NCI-H446 (cell line): Measurements from ENCODE around the gene SDR39U1.

Experiments used
- DNase-seq, 2 experiments: peaks; one replicate each; lab custom pipeline; 2025; lab: John Stamatoyannopoulos, UW

The SDR39U1 gene

GRCh38 chr14:24411443-24412389, 30.9 kb downstream of the SDR39U1 start:
- DNase-seq = peak in 1 of 2 experiments; percentile 43

- no peak for DNase-seq
Observed at GRCh38 chr14:24409956-24410355, 32.6 kb downstream of the SDR39U1 start.

- DNase-seq = peak; percentile 45 to 85
Observed at GRCh38 chr14:24409192-24409591, 33.4 kb downstream of the SDR39U1 start.

- peak; percentile 74 to 94 for DNase-seq
Observed at GRCh38 chr14:24408764-24409163, 33.8 kb downstream of the SDR39U1 start.

- no peak for DNase-seq
Observed at GRCh38 chr14:24407608-24408325, 34.8 kb downstream of the SDR39U1 start.

GRCh38 chr14:24406416-24406815, 36.2 kb downstream of the SDR39U1 start:
- DNase-seq = no peak

GRCh38 chr14:24404814-24405213, 37.8 kb downstream of the SDR39U1 start:
- DNase-seq = no peak

GRCh38 chr14:24403294-24403998, 39.1 kb downstream of the SDR39U1 start:
- DNase-seq = no peak

GRCh38 chr14:24401810-24402702, 40.5 kb downstream of the SDR39U1 start:
- no peak for DNase-seq

- DNase-seq = no peak
Observed at GRCh38 chr14:24399999-24400718, 42.4 kb downstream of the SDR39U1 start.

- DNase-seq = no peak
Observed at GRCh38 chr14:24399447-24399822, 43.1 kb downstream of the SDR39U1 start.

- no peak for DNase-seq
Observed at GRCh38 chr14:24398653-24399446, 43.7 kb downstream of the SDR39U1 start, which contains the start of gene NYNRIN. Gene NYNRIN (plus strand): TSS chr14:24399003. CDS start chr14:24399247, 244 bp downstream.

- DNase-seq = peak in 1 of 2 experiments; percentile 63
Observed at GRCh38 chr14:24398293-24398652, 44.3 kb downstream of the SDR39U1 start.

GRCh38 chr14:24397639-24398292, 44.8 kb downstream of the SDR39U1 start:
- DNase-seq = no peak

- no peak for DNase-seq
Observed at GRCh38 chr14:24395609-24396582, 46.7 kb downstream of the SDR39U1 start.

- no peak for DNase-seq
Observed at GRCh38 chr14:24394275-24394674, 48.3 kb downstream of the SDR39U1 start.

GRCh38 chr14:24392325-24393091, 50.1 kb downstream of the SDR39U1 start:
- no peak for DNase-seq
